Fibroblast of lung (primary cell): ENCODE measurements around the gene ZMAT1. TPM values are rescaled to one million over a fixed set of nuclear protein-coding genes. Genes with fewer than 3 reads are reported as not detected.

Experiments
- DNase-seq, 2 donors: peaks; one replicate each; pipeline versions ENCODE4 v3.0.0 to v3.0.0-alpha.2; 2010; ENCODE audit warnings: low read depth in 2 of 2
- H2AFZ ChIP-seq: 2 replicates; pipeline ENCODE4 v1.5.1; 2012; ENCODE audit warnings: low read length, control low read depth, inconsistent platforms
- H3K27ac ChIP-seq: 2 replicates; pipeline ENCODE4 v1.5.1; 2011; ENCODE audit warnings: low read length, control low read depth; ENCODE audit not compliant: insufficient read depth
- H3K27me3 ChIP-seq: 2 replicates; pipeline ENCODE4 v1.5.1; 2011; ENCODE audit warnings: mild to moderate bottlenecking, low read length; ENCODE audit not compliant: control insufficient read depth, insufficient read depth
- H3K36me3 ChIP-seq: 2 replicates; pipeline ENCODE4 v1.5.1; 2011; ENCODE audit warnings: low read length; ENCODE audit not compliant: control insufficient read depth, insufficient read depth
- H3K4me1 ChIP-seq: 2 replicates; pipeline ENCODE4 v1.5.1; 2011; ENCODE audit warnings: low read length; ENCODE audit not compliant: control insufficient read depth, insufficient read depth; ENCODE audit errors: extremely low read depth
- H3K4me2 ChIP-seq: 2 replicates; pipeline ENCODE4 v1.5.1; 2011; ENCODE audit warnings: low read length, control low read depth; ENCODE audit not compliant: insufficient read depth; ENCODE audit errors: extremely low read depth
- H3K4me3 ChIP-seq, 4 experiments: fragments of 200-600 bp in 1 of 4; sonication (generic) in 1 of 4; replicated peaks in 1 of 4; 2 replicates each; pipeline ENCODE4 v1.5.1; 2011 to 2016; ENCODE audit warnings: low read length in 4 of 4, low read depth in 3 of 4, mild to moderate bottlenecking in 3 of 4, control low read depth in 2 of 4, inconsistent platforms in 1 of 4, mixed read lengths in 1 of 4; ENCODE audit not compliant: insufficient read depth in 1 of 4; ENCODE audit errors: control extremely low read depth in 1 of 4
- H3K79me2 ChIP-seq: 2 replicates; pipeline ENCODE4 v1.5.1; 2012; ENCODE audit warnings: mild to moderate bottlenecking, low read length, inconsistent platforms; ENCODE audit not compliant: control insufficient read depth, insufficient read depth
- H3K9ac ChIP-seq: 2 replicates; pipeline ENCODE4 v1.5.1; 2011; ENCODE audit warnings: mild to moderate bottlenecking, low read length, control low read depth; ENCODE audit not compliant: insufficient read depth
- H3K9me3 ChIP-seq: 2 replicates; pipeline ENCODE4 v1.5.1; 2012; ENCODE audit warnings: low read depth, low read length; ENCODE audit not compliant: control insufficient read depth, insufficient read depth
- H4K20me1 ChIP-seq: 2 replicates; pipeline ENCODE4 v1.5.1; 2011; ENCODE audit warnings: low read length; ENCODE audit not compliant: control insufficient read depth, insufficient read depth; ENCODE audit errors: extremely low read depth
- EZH2 ChIP-seq: IDR thresholded peaks from 2 replicates; pipeline ENCODE4 v1.5.1; 2012; ENCODE audit warnings: low read length, control low read depth, mild to moderate bottlenecking; ENCODE audit errors: missing control alignments
- polyA plus RNA-seq, 2 donors: library from polyadenylated mRNA; depleted of rRNA in 1 of 2; stranded (reverse) in 1 of 2; unstranded in 1 of 2; fragments of >200 nt; gene quantifications; 2 replicates each; pipeline ENCODE4 v1.2.1, GENCODE V29; 2011 to 2012; ENCODE audit warnings: missing spikeins in 1 of 2
- total RNA-seq: library from RNA; depleted of rRNA; stranded (reverse); fragments of >200 nt; gene quantifications from 2 replicates; pipeline ENCODE4 v1.2.1, GENCODE V29; 2014
- TF ChIP-seq, protein P1 (sequence below), 2 donors: IDR thresholded peaks in 1 of 2; conservative IDR thresholded peaks in 1 of 2; 1 replicate in 1 of 2; 2 replicates in 1 of 2; pipeline ENCODE4 v1.5.1; 2011 to 2012; ENCODE audit warnings: low read length in 2 of 2, control low read depth in 1 of 2, inconsistent platforms in 1 of 2, low read depth in 1 of 2, mild to moderate bottlenecking in 1 of 2

The ZMAT1 gene
- total and polyA plus RNA-seq, 2 donors (not counting 1 experiment from before 2014, with no cell fraction given), result 0.47 to 1.8 TPM

DNA sequence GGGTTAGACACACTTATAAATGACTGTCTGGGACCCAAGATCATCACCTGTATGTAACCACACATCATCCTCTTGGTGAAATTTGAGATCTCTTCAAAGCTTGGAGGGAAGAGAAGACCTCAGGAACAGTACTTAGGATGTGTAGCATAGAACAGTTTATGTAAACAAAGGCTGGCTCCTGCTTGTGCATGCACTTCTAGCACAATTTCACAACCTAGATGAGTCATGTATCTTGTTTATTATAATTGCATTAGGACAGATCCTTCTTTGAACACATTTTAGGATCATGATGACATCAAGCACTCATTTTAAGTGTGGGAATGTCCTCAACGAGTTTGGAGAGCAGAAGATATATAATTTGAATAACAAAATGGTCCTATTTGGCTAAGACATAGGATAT, 26.3 kb upstream of the ZMAT1 start:
- no peak for TF ChIP-seq EZH2
- TF ChIP-seq, protein P1, sequence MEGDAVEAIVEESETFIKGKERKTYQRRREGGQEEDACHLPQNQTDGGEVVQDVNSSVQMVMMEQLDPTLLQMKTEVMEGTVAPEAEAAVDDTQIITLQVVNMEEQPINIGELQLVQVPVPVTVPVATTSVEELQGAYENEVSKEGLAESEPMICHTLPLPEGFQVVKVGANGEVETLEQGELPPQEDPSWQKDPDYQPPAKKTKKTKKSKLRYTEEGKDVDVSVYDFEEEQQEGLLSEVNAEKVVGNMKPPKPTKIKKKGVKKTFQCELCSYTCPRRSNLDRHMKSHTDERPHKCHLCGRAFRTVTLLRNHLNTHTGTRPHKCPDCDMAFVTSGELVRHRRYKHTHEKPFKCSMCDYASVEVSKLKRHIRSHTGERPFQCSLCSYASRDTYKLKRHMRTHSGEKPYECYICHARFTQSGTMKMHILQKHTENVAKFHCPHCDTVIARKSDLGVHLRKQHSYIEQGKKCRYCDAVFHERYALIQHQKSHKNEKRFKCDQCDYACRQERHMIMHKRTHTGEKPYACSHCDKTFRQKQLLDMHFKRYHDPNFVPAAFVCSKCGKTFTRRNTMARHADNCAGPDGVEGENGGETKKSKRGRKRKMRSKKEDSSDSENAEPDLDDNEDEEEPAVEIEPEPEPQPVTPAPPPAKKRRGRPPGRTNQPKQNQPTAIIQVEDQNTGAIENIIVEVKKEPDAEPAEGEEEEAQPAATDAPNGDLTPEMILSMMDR (conservative IDR thresholded peaks at IDR 0.05 in 1 of 2, IDR thresholded peaks at IDR 0.05 in 1 of 2; ENCODE audit: low read depth in 1 of 2, low read length in 2 of 2), result no peak
- peak in 1 of 2 donors; percentile 9 for DNase-seq

DNA sequence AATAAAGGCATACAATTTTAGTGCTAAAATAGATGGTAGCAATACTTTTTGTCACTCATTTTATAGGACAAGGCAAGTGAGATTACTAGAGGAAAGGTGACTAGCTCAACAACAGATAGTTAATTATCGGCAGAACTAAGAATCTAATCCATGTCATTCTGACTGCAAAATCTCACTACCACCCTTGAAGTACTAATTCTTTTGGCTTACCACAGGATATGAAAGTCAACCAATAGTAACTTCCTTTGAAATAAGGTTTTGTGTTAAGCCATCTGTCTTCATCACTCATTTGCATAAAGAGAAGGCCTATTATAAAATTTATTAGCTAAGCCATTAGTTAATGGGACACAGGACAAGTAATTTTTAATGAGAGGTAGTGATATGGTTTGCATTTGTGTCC, 25.3 kb upstream of the ZMAT1 start:
- Histone ChIP-seq H3K4me3 (no peak overlapping the region), H3K9ac (no peak overlapping the region), H3K4me1 (no peaks in the 10 kb centered on the region), H3K9me3 (no peaks in the 10 kb centered on the region), H3K4me2 (no peak overlapping the region), H2AFZ (no peak overlapping the region), H3K27ac (no peak overlapping the region), H3K27me3 (no peaks in the 10 kb centered on the region), H3K79me2 (no peaks in the 10 kb centered on the region), H3K36me3 (no peaks in the 10 kb centered on the region), H4K20me1 (no peaks in the 10 kb centered on the region)
- no peak for DNase-seq
- no peak for TF ChIP-seq EZH2
- TF ChIP-seq, protein P1 (conservative IDR thresholded peaks at IDR 0.05 in 1 of 2, IDR thresholded peaks at IDR 0.05 in 1 of 2; ENCODE audit: low read depth in 1 of 2, low read length in 2 of 2), result no peak

More for the DNA sequence above, 26.3 kb upstream of the ZMAT1 start:
- Histone ChIP-seq H3K4me2 (no peak overlapping the region), H3K36me3 (no peaks in the 10 kb centered on the region), H2AFZ (no peak overlapping the region), H3K9ac (no peak overlapping the region), H3K27ac (no peak overlapping the region), H4K20me1 (no peaks in the 10 kb centered on the region), H3K27me3 (no peaks in the 10 kb centered on the region), H3K4me1 (no peaks in the 10 kb centered on the region), H3K4me3 (no peak overlapping the region), H3K9me3 (no peaks in the 10 kb centered on the region), H3K79me2 (no peaks in the 10 kb centered on the region)

DNA sequence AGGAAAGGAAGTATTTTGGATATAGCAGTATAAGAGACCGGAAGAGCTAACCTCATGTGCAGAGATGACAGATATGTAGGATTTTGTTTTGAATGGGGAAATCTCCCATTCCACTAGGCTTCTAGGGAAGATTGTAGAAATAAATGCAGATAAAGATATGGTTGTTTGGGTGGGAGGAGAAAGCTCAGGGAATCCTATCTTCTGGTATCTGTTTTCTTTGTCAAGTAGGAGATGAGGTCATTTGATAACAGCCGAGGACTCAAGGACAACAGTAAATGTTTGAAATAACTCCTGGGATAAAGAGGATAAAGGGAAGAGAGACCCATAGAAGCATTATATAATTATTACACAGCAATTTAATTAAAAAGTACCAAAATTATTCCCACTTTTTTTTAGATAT, 24.7 kb upstream of the ZMAT1 start:
- DNase-seq, result no peak
- Histone ChIP-seq H3K9ac (no peak overlapping the region), H3K4me2 (no peak overlapping the region), H3K79me2 (no peaks in the 10 kb centered on the region), H3K4me1 (no peaks in the 10 kb centered on the region), H3K27me3 (no peaks in the 10 kb centered on the region), H2AFZ (no peak overlapping the region), H3K36me3 (no peaks in the 10 kb centered on the region), H3K4me3 (no peak overlapping the region), H3K9me3 (no peaks in the 10 kb centered on the region), H3K27ac (no peak overlapping the region), H4K20me1 (no peaks in the 10 kb centered on the region)
- TF ChIP-seq, protein P1 (conservative IDR thresholded peaks at IDR 0.05 in 1 of 2, IDR thresholded peaks at IDR 0.05 in 1 of 2; ENCODE audit: low read depth in 1 of 2, low read length in 2 of 2), result no peak
- no peak for TF ChIP-seq EZH2
